GM10248 (cell line): ENCODE data around the gene PPARD.

Source experiments
- CTCF ChIA-PET: fragments of 300-600 bp; sonication (Branson Sonifier 250); formaldehyde crosslinking; extraction: SDS; loops from one replicate; lab custom pipeline; 2021; ENCODE audit warnings: antibody characterized with exemption; lab: Yijun Ruan, JAX
- POLR2A ChIA-PET: fragments of 350-650 bp; sonication (Branson Sonifier 250); formaldehyde crosslinking; extraction: SDS; loops from one replicate; lab custom pipeline; 2020; ENCODE audit warnings: antibody characterized with exemption; lab: Yijun Ruan, JAX
- DNase-seq: peaks from one replicate; pipeline ENCODE4 v3.0.0; 2012; ENCODE audit errors: extremely low spot score
- CTCF ChIP-seq: IDR thresholded peaks from 2 replicates; pipeline ENCODE4 v1.5.1; 2012; ENCODE audit warnings: mild to moderate bottlenecking, low read depth; ENCODE audit errors: extremely low read depth, missing control alignments, control extremely low read depth

PPARD gene

GRCh38 chr6:35406711-35407485 lies 64.5 kb downstream of the PPARD start:
- POLR2A ChIA-PET = no interaction called here
- CTCF ChIA-PET = interaction anchor here (1.1 to 1.9 kb wide), 5 partner anchors 8 to 44 kb away, joined by 3 to 6 read pairs (median 3); no protein-coding TSS in a partner anchor

GRCh38 chr6:35409245-35409644 lies 66.9 kb downstream of the PPARD start:
- ChIA-PET POLR2A (interaction anchor here (0.6 kb wide), 1 partner anchor 99 kb away, joined by 3 read pairs; no protein-coding TSS in a partner anchor), CTCF (interaction anchor here (1.3 to 1.8 kb wide), 3 partner anchors 10 to 40 kb away, joined by 3 to 7 read pairs (median 4); no protein-coding TSS in a partner anchor)
- no peak for DNase-seq
- no peak for TF ChIP-seq CTCF

More at GRCh38 chr6:35406711-35407485, 64.5 kb downstream of the PPARD start:
- no peak for TF ChIP-seq CTCF
- no peak for DNase-seq

- ChIA-PET CTCF (no interaction called here), POLR2A (no interaction called here)
- TF ChIP-seq CTCF = no peak
- no peak for DNase-seq
Measured at GRCh38 chr6:35410131-35410530, 67.8 kb downstream of the PPARD start.

- ChIA-PET CTCF (interaction anchor here (1.6 kb wide), 1 partner anchor 12 kb away, joined by 3 read pairs; no protein-coding TSS in a partner anchor), POLR2A (no interaction called here)
- TF ChIP-seq CTCF = no peak
- DNase-seq = no peak
Measured at GRCh38 chr6:35411066-35411465, 68.7 kb downstream of the PPARD start.

- no peak for TF ChIP-seq CTCF
- no peak for DNase-seq
- ChIA-PET POLR2A (no interaction called here), CTCF (interaction anchor here (1.3 to 1.6 kb wide), 2 partner anchors 11 to 70 kb away, joined by 3 to 4 read pairs; no protein-coding TSS in a partner anchor)
Measured at GRCh38 chr6:35412102-35412501, 69.7 kb downstream of the PPARD start.

- TF ChIP-seq CTCF = no peak
- no peak for DNase-seq
- ChIA-PET CTCF (interaction anchor here (1.1 to 1.7 kb wide), 2 partner anchors 12 to 64 kb away, joined by 3 to 5 read pairs; no protein-coding TSS in a partner anchor), POLR2A (no interaction called here)
Measured at GRCh38 chr6:35413911-35414310, 71.6 kb downstream of the PPARD start.
